ENCODE data around the gene TFF2. TPM values are rescaled to one million over a fixed set of nuclear protein-coding genes. Genes with fewer than 3 reads are reported as not detected.

Gene TFF2
- total RNA-seq, 1 donor from 2014 or later = not detected

GRCh38 chr21:42363312-42363711 lies 12.5 kb upstream of the TFF2 start:
- TF ChIP-seq CTCF (IDR thresholded peaks at IDR 0.05; ENCODE audit: borderline replicate concordance) = no peak
- DNase-seq = no peak
- Histone ChIP-seq H3K4me3 (no peak overlapping the region), H3K27ac (replicated peaks) (no peak overlapping the region), H3K9me3 (replicated peaks) (peaks cover 6% of the 10 kb centered on the region), H3K4me1 (no peaks in the 10 kb centered on the region), H3K36me3 (no peaks in the 10 kb centered on the region), H3K27me3 (ENCODE audit: low read depth) (peaks cover 95% of the 10 kb centered on the region)
- intact Hi-C loops (cut with micrococcal nuclease) = no loop called here

DNA sequence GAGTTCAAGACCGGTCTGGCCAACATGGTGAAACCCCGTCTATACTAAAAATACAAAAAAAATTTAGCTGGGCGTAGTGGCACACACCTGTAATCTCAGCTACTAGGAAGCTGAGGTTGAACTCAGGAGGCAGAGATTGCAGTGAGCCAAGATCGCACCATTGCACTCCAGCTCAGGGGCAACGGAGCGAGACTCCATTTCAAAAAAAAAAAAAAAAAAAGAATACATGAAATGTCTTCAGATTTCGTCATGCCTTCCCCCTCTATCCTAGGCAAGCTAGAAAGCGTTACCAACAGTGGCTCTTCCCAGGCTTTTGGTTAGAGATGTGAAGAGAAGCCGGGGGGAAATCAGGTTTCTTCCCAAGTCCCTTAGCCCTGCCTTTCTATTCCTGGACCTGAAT lies 11.9 kb upstream of the TFF2 start:
- H3K36me3 ChIP-seq = no peaks in the 10 kb centered on the region
- no peak for DNase-seq
- peaks cover 95% of the 10 kb centered on the region for H3K27me3 ChIP-seq (ENCODE audit: low read depth)
- no peak overlapping the region for H3K27ac ChIP-seq (replicated peaks)
- TF ChIP-seq CTCF (IDR thresholded peaks at IDR 0.05; ENCODE audit: borderline replicate concordance) = no peak
- intact Hi-C loops (cut with micrococcal nuclease) = no loop called here
- H3K4me1 ChIP-seq = no peaks in the 10 kb centered on the region
- peaks cover 6% of the 10 kb centered on the region for H3K9me3 ChIP-seq (replicated peaks)
- H3K4me3 ChIP-seq = no peak overlapping the region

DNA sequence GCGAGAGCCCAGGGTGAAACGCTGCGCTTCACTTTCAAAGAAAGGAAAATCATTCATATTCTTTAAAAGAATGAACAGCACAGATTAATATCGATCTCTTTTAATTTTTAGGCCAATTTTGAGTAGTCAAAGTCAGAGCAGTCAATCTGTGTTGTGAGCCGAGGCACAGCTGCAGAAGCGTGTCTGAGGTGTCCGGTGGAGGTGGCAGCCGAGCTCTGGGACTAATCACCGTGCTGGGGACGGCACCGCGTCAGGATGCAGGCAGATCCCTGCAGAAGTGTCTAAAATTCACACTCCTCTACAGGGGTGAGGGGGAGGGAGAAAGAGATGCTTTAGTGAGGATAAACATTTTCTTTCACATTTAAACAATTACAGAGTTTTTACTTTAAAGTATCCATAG lies 11.4 kb upstream of the TFF2 start:
- H3K4me3 ChIP-seq = no peak overlapping the region
- peaks cover 11% of the 10 kb centered on the region for H3K9me3 ChIP-seq (replicated peaks)
- TF ChIP-seq CTCF (IDR thresholded peaks at IDR 0.05; ENCODE audit: borderline replicate concordance) = no peak
- no peak for DNase-seq
- no peak overlapping the region for H3K27ac ChIP-seq (replicated peaks)
- no peaks in the 10 kb centered on the region for H3K36me3 ChIP-seq
- intact Hi-C loops (cut with micrococcal nuclease) = no loop called here
- no peaks in the 10 kb centered on the region for H3K4me1 ChIP-seq
- H3K27me3 ChIP-seq (ENCODE audit: low read depth) = peaks cover 95% of the 10 kb centered on the region

- Histone ChIP-seq H3K27me3 (ENCODE audit: low read depth) (peaks cover 90% of the 10 kb centered on the region), H3K4me1 (no peaks in the 10 kb centered on the region), H3K36me3 (no peaks in the 10 kb centered on the region), H3K9me3 (replicated peaks) (peaks cover 19% of the 10 kb centered on the region), H3K27ac (replicated peaks) (no peak overlapping the region), H3K4me3 (no peak overlapping the region)
- TF ChIP-seq CTCF (IDR thresholded peaks at IDR 0.05; ENCODE audit: borderline replicate concordance) = no peak
- no peak for DNase-seq
- intact Hi-C loops (cut with micrococcal nuclease) = no loop called here
Observed at GRCh38 chr21:42361286-42361685, 10.5 kb upstream of the TFF2 start.

- Histone ChIP-seq H3K27me3 (ENCODE audit: low read depth) (peaks cover 80% of the 10 kb centered on the region), H3K36me3 (no peaks in the 10 kb centered on the region), H3K27ac (replicated peaks) (no peak overlapping the region), H3K4me1 (no peaks in the 10 kb centered on the region), H3K4me3 (no peak overlapping the region), H3K9me3 (replicated peaks) (peaks cover 29% of the 10 kb centered on the region)
- intact Hi-C loops (cut with micrococcal nuclease) = no loop called here
- no peak for DNase-seq
- TF ChIP-seq CTCF (IDR thresholded peaks at IDR 0.05; ENCODE audit: borderline replicate concordance) = no peak
Observed at GRCh38 chr21:42360317-42360716, 9.5 kb upstream of the TFF2 start.

DNA sequence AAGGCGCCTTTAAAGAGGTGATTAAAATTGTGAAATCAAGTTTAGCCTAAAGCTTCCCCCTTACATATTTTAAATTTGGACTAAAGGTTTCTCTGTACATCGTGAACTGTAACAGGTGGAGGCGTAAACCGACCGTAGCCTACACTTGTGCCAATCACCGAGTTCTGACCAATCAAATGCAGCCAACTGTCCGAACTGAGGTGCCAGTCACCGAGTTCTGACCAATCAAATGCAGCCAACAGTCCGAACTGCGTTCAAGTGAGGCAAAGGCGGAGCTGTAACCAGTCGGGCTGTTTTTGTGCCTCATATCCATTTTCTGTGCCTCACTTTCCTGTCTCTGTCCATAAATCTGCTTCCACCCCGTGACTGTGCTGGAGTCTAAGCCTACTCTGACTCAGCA lies 8.1 kb upstream of the TFF2 start:
- TF ChIP-seq CTCF (IDR thresholded peaks at IDR 0.05; ENCODE audit: borderline replicate concordance) = no peak
- DNase-seq = no peak
- Histone ChIP-seq H3K36me3 (no peaks in the 10 kb centered on the region), H3K4me3 (no peak overlapping the region), H3K9me3 (replicated peaks) (peaks cover 43% of the 10 kb centered on the region), H3K27me3 (ENCODE audit: low read depth) (peaks cover 66% of the 10 kb centered on the region), H3K27ac (replicated peaks) (no peak overlapping the region), H3K4me1 (no peaks in the 10 kb centered on the region)
- intact Hi-C loops (cut with micrococcal nuclease) = no loop called here

Measured in left ventricle myocardium inferior (tissue), 1 donor.